HG03196 (cell line): ENCODE results near the gene PPP2R2B.

Experiments
- ATAC-seq: cut with Tn5 transposase; IDR thresholded peaks from one replicate; pipeline ENCODE4 v1.9.1; 2021; ENCODE audit not compliant: unreplicated experiment

PPP2R2B gene

DNA sequence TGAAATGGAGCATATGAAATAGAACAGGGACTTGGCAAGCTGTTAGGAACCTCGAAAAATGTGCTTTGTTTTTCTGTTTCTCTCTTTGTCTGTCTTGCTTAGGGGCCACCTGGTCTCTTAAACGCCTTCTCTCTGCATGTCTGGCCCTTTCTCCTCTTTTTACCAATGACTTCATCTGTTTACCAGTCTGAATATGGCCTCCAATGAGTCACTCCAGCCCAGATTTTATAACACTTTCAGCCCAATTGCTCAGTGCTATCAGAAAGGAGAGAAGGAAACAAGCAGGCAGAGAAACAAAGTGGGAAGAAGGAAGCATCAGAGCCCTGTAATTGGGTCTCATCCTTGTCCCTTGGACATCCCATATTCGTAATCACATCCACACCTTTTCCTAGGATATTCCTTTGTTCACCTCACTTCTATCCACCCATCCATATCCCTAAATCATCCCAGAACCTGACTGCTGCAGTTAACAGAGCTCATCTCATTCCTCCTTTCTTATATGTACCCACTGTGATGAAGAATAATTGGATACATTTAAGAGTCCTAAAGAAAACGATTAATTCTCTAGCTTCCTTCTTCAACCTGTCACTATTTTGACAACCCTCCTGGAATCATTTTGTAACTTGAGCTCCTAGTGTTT is 210.8 kb downstream of the PPP2R2B start:
- no peak for ATAC-seq

DNA sequence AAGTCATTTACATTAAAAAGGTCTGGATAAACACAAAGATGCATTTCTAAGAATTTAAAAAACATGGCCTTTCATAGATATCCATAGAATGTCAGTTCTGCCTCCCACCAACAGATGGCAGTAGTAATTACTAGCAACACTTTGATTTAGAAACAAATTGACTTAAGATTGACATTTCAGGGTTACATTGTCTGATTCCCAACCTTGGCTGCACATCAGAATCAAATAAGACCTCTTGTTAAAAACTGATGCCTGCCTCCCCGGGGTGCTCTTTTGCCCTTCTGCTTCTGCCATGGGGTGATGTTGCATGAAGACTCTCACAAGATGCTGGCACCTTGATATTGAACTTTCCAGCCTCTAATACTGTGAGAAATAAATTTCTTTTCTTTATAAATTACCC is 216.3 kb downstream of the PPP2R2B start:
- no peak for ATAC-seq

DNA sequence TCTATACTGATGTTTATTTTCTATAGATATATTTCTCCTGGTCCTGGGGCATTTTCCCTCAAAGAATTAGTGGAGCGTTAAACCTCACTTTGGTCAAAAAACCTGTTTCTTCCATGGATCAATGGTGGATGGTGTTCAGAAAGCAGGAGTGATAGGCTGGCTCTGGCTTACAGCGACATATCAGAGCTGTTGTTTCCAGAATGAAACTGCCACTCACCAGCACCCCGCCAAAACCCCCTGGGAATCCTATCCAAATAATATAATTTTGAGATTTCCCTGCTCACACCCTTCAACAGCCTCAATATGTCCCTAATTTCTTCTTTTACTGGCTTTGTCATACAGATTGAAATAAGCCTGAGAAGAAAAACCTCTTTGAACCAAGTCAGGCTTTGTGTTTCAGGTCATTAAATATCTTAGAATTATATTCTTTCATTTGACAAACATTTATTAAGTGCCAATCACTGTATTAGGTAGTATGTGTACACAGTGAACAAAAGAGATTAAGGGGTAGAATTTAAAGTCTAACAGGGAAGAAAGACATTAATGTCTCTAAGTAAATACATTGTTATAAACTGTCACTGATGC is 218.1 kb downstream of the PPP2R2B start:
- ATAC-seq, result no peak

DNA sequence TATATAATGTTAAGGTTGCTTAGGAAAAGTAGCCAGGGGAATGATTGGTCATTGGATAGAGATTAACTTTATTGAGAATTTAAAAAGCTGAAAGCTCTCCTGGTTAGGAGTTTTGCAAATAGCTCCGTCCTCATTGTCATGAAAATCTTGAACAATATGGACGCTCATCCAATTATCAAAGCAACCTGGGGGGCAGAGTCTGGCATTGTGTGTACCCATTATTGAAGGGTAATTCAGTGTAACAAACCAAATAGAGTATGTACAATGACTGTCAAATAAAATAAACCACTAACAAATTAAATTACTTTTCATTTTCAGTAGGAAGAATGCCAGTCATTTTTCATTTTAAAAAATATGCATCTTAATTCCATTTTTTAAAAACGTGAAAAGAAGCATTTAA is 218.6 kb downstream of the PPP2R2B start:
- ATAC-seq, result no peak

DNA sequence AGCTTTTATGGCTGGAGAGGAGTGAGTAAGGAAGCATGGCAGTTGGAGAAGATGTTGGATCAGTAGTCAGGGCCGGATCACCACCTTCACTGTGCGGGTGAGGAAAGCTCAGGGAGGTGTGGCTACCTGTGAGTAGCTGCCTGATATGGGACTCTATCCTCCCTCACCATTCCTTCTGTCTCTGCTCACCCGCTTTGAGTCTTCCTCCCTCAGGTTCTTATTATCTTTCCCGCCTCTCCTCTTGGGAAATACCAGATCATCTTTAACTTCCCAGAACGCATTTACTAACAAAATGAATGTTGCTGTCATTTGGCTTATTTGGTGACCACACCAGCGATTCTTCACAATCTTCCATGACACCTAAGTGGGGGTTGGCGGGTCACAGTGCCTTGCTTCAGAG is 221.9 kb downstream of the PPP2R2B start:
- no peak for ATAC-seq

DNA sequence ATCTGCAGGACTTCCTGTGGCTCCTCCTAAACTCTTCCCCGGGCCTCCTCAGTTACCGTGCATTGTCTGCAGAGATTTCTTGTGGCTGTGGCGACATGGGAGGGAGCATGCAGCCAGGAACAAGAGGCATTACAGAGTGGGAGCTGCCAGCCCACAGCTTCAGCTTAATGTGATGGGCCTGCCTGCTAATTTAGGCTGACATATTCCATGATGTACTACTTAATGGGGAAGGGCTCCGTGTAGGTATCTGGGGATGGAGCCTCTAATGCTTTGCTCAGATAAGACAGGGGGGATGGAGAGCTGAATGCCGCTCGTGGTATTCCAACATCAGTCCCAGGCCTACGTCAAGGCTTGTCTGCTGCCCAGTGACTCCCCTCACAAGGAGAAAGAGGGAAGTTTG is 225.0 kb downstream of the PPP2R2B start:
- no peak for ATAC-seq

DNA sequence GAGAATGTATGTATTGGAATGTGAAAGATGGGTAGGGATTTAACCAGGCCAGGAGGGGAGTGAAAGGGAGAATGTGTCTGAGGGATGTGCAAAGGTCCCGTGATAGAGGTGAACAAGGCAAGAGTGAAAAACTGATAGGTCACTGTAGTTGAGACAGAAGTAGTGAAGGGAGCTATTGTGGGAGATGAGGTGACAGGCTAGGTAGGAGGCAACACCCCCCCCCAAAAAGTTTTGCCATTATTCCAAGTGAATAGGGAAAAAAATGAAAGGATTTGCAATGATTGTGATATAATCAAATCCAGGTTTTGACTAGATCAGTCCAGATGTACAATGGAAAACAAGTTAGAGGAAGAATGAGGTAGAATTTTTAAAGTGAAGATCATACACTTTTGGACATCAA is 226.0 kb downstream of the PPP2R2B start:
- ATAC-seq, result no peak

DNA sequence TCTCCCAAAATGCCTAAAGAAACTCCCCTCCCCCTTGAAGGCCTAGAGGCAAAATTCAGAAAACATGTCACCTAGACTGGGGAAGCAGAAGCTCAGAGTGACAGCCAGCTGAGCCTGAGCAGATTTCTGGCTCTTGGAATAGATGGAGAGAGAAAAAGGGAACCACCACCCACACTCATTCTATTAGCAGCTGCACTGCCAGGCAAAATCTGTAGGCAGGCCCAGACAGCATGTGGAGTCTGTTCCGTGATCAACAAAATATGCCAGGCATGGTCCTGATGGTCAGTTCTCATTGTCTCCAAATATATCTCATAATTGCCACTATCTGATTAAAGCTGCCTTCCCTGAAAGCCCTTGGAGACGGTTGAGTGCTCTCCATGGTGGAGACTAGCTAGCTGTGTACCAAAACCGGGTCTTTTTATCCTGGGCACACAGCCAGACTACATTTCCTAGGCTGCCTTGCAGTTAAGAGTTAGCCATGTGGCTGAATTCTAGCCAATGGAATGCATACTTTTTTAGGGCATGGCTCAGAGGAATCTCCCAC is 230.8 kb downstream of the PPP2R2B start:
- no peak for ATAC-seq

DNA sequence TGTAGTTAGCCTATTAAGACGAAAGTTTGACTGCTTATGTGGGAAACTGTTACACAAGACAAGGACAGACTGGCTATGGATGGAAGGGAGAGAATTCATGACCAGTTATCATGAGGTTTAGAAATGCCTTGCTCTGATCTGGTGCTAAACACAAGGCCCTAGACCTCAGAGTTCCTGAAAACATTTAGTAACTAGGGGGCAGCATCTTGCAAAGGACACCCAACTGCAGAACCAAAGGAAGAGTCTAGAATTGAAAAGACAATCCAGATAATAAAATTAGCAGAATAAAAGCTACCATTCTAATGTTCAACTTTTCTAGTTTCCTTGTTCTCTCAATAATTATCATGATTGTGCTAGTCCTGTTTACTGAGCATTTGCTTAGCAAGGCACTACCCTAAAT is 232.1 kb downstream of the PPP2R2B start:
- no peak for ATAC-seq

DNA sequence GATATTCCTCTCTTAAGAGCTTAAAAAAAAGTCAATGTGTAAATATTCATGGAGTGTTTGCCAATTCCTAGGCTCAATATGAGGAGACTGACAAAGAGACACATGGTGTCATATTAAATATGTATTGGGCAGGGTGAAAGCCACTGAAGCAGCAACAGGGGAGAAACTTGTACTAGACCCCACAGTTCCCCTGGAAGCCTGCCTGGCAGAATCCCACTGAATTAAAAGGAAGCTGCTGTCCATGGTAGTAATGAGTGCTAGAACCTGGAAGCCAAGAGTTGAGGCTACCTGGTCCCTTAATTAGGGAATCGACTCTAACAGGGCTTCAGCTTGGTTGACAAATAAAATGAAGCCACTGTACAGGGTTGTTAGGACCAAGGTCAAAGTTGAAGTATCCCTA is 233.2 kb downstream of the PPP2R2B start:
- ATAC-seq, result no peak

DNA sequence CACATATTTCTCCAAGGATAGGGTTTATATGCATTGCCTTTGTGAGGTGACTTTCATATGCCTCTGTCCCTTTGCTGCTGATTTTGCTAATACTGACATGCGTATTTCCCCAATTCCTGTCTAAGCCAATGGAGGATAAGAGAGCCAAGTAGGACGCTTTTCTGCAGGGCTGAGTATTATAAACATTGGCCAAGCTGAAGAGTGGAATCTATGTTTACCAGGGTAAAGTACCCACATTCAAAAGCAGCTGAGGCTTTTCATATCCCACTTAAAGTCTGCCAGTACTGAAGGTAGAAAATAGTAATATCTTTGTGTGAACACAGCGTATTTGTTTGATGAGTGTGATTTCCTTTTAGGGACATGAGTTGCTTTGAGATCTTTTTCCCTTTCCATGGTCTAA is 233.7 kb downstream of the PPP2R2B start:
- no peak for ATAC-seq

DNA sequence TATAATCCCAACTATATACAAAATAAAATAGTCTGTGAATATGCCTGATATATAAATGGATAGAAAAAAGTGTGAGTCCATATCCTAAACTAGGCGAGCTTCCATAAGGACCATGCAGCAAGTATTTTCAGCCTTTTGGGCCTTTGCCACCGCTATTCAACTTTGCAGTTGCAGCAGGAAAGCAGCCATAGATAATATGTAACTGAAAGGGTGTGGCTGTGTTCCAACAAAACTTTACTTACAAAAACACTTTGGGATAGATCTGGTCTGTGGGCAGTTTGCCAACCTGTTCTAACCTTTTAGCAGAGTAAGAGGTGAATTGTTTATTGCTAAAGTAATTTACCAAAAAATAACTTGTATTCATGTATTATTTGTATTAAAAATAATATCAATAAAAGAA is 234.8 kb downstream of the PPP2R2B start:
- no peak for ATAC-seq

DNA sequence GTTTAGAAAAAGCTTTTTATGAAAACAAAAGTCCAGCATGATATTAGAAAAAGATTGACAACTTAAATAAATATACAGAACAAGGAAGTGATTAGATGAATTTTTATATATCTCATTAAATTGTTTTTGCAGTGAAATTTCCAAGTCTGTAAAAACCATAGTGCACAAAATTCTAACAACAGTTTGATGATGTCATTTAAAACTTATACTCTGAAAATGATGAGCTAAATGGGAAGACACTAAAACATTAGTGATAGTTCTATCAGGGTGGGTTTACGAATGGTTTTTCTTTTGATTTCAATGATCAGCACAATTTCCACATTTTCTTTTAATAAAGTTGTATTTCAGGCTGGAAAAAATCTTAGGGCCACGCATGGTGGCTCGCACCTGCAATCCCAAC is 236.1 kb downstream of the PPP2R2B start:
- no peak for ATAC-seq

DNA sequence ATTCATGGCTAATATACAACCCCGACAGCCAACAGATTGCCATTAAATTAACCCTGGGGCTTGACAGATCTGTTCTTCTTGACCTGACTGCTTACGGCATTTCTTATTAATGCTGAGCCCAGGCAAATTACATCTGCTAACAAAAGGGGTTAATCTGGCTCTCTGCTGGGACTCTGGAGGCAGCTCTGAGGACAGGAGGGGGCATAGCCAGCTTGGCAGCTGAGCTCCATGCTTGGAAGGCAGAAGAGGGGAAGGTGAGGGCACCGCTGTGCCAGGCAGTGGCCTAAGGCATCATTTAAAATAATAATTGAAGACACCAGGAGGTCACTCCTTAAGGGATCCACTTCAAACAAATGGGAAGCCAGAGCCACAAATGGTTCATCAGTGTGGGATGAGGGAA is 236.6 kb downstream of the PPP2R2B start:
- no peak for ATAC-seq

DNA sequence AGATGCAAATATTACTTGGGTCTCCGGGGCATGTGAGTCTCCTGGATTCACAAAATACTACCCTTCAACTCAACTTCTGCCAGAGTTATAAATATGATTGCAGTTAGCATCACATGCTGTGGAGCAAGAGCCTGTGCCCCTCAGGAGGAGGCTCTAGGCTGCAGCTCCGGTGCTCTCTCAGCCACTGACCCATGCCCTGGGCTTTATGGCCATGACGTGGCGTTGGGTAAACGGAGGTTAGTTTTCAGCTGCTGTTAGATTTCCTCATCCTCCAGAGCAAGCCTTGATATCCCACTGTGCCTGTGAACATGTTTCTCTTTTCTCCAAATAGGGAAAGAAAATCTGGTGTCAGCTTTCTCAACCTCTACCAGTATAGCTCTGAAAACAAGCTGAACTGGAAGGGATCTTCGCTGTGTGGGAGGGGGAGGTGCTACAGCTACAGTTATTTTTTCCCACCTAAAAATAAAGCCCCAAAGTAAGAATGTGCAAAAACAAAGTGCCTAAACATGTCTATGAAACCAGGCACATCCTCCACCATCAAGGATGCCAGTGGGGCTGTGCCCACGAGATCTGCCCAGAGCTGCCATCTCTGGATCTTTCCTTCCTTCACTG is 238.2 kb downstream of the PPP2R2B start:
- no peak for ATAC-seq

DNA sequence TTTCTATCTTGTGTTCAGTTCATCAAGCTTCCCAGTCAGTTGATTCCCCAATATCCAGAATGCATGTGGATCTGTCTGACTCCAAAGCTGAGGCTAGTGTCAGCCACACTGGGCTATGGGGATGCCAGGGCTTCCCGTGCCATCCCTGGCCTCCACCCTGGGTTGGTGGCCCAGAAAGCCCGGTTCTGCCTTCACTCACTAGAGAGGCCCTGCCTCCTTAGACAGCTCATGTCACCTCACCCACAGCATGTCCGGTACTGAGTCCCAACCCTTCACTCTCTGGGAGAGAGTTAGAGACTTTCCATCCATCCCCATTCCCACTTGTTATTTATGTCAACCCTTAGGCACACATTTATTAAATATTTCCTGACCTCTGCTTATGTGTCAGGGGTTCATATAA is 243.1 kb downstream of the PPP2R2B start:
- no peak for ATAC-seq

DNA sequence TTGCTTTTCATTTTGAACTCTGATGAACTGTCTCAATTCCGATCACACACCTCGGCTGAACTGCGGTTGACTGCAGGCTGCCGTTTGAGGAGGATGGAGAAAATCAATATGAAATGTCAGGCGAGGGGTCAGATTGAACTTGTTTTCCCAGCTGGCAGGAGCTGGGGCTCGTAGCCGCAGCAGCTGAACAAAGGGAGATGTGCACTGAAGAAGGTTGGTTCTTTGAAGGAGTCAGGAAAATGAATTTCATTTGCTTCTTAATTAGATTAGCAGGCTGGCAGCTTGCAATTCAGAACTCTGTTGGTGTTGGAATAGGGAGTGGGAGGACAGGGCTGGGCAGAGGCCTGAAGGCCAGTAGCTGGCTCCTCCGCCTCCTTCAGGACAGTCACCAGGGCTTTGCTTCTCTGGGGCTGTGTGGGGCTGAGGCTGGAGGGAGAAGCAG is 245.2 kb downstream of the PPP2R2B start:
- ATAC-seq, result no peak

DNA sequence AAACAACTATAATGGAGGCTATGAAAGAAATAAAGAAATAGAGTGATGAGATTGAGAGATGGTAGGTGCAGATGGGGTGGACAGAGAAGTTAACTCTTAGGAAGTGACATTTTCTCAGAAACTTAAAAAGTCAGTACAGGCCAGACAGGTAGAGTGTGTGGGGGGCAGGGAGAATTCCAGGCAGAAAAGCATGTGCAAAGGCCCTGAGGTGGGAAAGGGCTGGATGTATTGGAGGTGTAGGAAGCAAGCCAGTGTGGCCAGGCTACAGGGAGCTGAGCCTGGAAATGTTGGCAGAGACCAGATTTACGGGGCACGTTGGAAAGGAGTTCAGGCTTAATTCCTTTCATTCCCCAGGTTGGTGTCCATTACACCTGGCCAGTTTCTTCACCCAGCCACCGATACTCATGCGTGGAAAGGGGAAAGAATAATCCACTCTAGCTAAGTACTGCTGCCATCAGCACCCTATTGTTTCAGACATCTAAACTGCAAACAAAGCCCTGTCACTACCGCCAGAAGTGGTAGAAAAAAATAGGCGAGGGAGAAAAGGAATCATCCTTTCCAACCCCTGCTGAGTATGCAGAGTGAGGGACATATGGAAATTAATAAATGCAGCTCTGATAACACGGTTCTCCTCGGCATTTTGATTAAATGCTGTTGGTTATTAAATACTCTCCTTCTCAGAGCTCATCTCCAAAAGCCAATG is 245.8 kb downstream of the PPP2R2B start:
- ATAC-seq, result no peak

DNA sequence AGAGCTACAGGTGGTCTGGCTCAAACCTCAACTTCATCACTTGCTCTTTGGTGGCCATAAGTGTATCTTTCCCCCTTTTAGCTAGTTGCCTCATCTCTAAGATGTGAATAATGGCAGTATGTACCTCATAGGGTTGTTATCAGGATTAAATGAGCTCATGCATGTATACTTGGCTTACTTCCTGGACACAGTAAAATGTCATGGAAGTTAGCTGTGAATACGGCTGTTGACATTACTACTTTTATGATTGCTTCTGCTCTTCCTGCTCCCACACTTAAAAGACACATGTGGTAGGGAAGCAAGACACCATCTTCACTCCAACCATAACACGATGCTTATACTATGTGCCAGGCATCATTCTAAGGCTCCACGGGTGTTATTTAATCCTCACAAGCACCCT is 248.1 kb downstream of the PPP2R2B start:
- ATAC-seq, result no peak

DNA sequence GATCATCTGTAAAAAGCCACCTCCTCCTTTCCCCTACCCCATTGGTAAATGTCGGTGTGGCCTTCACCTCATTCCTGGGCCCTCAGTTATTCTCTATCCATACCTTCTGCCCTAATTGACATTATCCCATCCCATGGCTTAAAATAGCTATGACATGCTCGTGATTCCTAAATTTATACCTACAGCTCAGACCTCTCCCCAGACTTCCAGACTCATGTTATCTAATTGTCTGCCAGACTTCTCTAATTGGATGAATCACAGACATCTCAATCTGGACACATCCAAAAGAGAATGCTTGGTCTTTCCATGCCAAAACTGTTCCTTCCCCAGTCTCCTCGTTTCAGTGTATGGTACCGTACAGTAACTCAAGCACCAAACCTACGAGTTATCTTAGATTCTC is 249.6 kb downstream of the PPP2R2B start:
- no peak for ATAC-seq

DNA sequence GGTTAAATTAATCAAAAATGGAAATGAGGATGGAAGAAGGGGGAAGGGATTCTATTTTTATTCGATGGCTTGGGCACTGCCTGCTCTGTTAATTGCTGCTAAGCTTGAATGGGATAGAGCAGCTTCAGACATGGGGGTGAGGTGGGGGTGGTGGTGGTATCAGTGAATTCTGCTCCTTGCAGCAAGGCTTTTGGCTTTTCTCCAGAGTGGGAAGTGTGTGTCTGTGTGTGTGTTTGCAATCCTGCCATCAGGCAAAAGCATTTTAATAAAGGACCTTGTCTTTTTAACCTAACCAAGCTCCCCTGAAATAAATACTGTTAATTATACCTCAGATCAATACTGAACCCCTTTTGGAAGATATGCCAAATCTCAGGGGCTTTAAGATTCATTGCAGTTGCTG is 251.6 kb downstream of the PPP2R2B start:
- no peak for ATAC-seq

DNA sequence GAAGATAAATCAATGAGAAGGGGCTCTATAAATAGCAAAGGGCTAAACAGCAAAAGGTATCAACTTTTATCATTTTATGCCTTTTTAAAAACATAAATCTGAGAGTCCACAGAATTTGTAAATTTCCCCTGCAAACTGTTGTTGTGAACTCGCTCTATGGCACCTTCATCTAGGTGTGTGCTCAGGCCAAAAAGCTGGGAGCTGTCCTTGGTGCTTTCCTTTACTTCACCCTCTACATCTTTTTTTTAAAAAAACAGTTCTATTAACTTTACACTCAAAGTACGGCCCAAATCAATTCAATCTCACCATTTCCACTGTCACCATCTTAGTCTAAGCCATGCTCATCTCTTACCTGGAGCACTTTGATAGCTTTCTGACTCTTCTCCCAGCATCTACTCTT is 254.4 kb downstream of the PPP2R2B start:
- no peak for ATAC-seq
